Measurements from ENCODE around the gene POU5F1.
"Not testable (repeated sequence)": the region's sequence is repeated elsewhere in the genome, so short reads cannot be mapped to it uniquely, and the experiment has no call there.

Gene POU5F1

GRCh38 chr6:31189223-31189622 lies 18.7 kb upstream of the POU5F1 start:
- DNase-seq: not testable (repeated sequence)

- DNase-seq: no peak
Observed at GRCh38 chr6:31187780-31188194, 17.3 kb upstream of the POU5F1 start.

- no peak for DNase-seq
Observed at GRCh38 chr6:31186052-31186734, 15.7 kb upstream of the POU5F1 start.

- DNase-seq: not testable (repeated sequence)
Observed at GRCh38 chr6:31185695-31186051, 15.2 kb upstream of the POU5F1 start.

- DNase-seq: not testable (repeated sequence)
Observed at GRCh38 chr6:31183859-31184258, 13.4 kb upstream of the POU5F1 start.

- DNase-seq: not testable (repeated sequence)
Observed at GRCh38 chr6:31183287-31183686, 12.8 kb upstream of the POU5F1 start.

- DNase-seq: peak; percentile 87
Observed at GRCh38 chr6:31180500-31180899, 10.0 kb upstream of the POU5F1 start.

GRCh38 chr6:31179896-31180295 lies 9.4 kb upstream of the POU5F1 start:
- no peak for DNase-seq

- no peak for DNase-seq
Observed at GRCh38 chr6:31179042-31179386, 8.5 kb upstream of the POU5F1 start.

GRCh38 chr6:31178143-31179041 lies 7.9 kb upstream of the POU5F1 start:
- DNase-seq: no peak

GRCh38 chr6:31175971-31176370 lies 5.5 kb upstream of the POU5F1 start:
- DNase-seq: peak; percentile 46

- DNase-seq: no peak
Observed at GRCh38 chr6:31174378-31174777, 3.9 kb upstream of the POU5F1 start.

- DNase-seq: no peak
Observed at GRCh38 chr6:31173406-31173805, 2.9 kb upstream of the POU5F1 start.

GRCh38 chr6:31172973-31173384 lies 2.5 kb upstream of the POU5F1 start:
- no peak for DNase-seq

GRCh38 chr6:31171931-31172905 lies 1.7 kb upstream of the POU5F1 start:
- DNase-seq: no peak

- no peak for DNase-seq
Observed at GRCh38 chr6:31170987-31171671, 647 bp upstream of the POU5F1 start.

- not testable (repeated sequence) for DNase-seq
Observed at GRCh38 chr6:31169858-31170599, 453 bp downstream of the POU5F1 start.

- DNase-seq: no peak
Observed at GRCh38 chr6:31169123-31169857, 1.2 kb downstream of the POU5F1 start.

GRCh38 chr6:31168606-31169005 lies 1.9 kb downstream of the POU5F1 start:
- DNase-seq: no peak

GRCh38 chr6:31165986-31166385 lies 4.5 kb downstream of the POU5F1 start:
- no peak for DNase-seq

Measured in femur (tissue), 1 donor.